Stimulated activated CD8-positive, alpha-beta memory T cell treated with anti-CD3 and anti-CD28 coated beads, Interleukin-7, amount 100 ng/mL, for 4 hours (primary cell): ENCODE results near the gene TMEM176B.

ENCODE experiments used
- DNase-seq, 2 donors: peaks; one replicate each; pipeline ENCODE4 v3.0.0-alpha.2; 2020; ENCODE audit warnings: low read depth in 2 of 2

TMEM176B gene

GRCh38 chr7:150751702-150752101 lies 48.5 kb downstream of the TMEM176B start:
- no peak for DNase-seq

GRCh38 chr7:150748376-150748775 lies 51.8 kb downstream of the TMEM176B start:
- DNase-seq, result no peak

DNA sequence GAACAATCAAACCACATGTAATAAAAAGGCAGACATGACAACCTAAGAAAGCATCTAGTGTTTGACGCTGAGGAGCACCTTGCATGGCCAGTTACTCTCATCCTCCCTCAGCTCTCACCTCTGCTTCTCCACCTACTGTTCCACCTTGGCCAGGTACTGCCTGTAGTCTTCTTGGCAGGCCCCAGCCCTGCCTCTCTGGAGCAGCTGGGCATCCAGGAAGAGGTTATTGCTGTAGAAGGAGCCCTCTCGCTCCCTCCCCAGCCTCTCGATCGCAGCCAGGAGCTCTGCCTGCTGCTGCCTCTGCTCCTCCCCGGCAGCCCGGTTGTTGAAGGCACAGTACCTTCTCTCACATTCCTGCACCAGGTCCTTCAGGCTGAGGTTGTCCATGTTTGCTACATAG lies 53.2 kb downstream of the TMEM176B start:
- no peak for DNase-seq

DNA sequence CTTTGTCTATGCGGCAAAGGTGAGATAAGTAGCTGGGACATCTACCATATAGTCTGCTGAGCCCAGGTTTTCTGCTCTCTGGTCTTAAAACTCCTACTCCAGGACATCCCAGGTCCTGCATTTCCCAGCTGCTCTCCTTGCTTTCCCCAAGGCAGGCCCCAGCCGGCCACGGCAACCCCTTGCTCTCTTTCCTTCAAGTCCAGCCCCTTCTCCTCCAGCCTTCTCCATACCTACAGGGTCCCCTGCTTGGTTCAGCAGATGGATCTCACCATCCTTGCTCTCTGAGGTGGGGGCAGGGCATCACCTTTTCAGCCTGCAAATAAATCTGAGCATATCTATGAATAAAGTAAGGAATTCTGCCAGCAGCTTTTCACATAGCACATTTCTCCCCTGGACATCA lies 54.3 kb downstream of the TMEM176B start:
- no peak for DNase-seq

GRCh38 chr7:150745086-150745485 lies 55.1 kb downstream of the TMEM176B start:
- DNase-seq, result no peak

DNA sequence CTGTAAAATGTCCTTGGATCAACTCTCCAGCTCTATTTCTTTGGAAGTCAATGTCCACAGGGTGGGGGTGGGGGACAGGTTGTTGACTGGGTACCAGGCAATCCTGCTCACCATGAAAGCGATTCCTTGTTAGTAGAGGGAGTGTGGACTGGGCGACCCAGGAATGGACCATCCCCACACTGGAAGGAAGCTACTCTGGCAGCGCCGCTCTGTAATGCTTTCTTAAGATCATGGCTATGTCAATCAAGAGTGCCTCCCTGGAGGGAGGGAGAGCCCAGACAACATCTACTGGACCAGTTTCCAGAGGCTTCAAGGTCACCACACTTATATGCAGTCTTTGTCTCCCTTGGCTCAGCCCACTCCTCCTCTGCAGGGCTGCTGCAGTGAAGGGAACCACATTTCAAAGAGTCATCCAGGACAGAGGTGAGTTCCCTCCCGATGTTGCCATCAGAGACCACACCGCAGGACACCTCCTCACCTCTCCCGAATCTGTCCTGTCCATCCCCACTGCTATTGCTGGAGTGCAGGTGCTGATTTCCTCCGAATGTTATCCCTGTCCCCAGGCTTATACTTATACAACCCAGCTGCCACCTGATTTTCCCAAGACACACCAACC lies 56.0 kb downstream of the TMEM176B start:
- DNase-seq, result no peak

DNA sequence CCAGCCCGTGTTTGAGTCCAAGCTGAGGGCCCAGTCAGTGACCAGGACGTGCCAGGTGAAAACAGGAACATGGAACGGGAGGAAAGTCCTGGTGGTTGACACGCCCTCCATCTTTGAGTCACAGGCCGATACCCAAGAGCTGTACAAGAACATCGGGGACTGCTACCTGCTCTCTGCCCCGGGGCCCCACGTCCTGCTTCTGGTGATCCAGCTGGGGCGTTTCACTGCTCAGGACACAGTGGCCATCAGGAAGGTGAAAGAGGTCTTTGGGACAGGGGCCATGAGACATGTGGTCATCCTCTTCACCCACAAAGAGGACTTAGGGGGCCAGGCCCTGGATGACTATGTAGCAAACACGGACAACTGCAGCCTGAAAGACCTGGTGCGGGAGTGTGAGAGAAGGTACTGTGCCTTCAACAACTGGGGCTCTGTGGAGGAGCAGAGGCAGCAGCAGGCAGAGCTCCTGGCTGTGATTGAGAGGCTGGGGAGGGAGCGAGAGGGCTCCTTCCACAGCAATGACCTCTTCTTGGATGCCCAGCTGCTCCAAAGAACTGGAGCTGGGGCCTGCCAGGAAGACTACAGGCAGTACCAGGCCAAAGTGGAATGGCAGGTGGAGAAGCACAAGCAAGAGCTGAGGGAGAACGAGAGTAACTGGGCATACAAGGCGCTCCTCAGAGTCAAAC lies 57.7 kb downstream of the TMEM176B start:
- DNase-seq, result no peak
